Activated CD8-positive, alpha-beta T cell treated with anti-CD3 and anti-CD28 coated beads for 36 hours (primary cell): Measurements from ENCODE around the gene OPCML. TPM values are rescaled to one million over a fixed set of nuclear protein-coding genes. Genes with fewer than 3 reads are reported as not detected.

ENCODE experiments used
- ATAC-seq: fragments of 200-7000 bp; cut with Tn5 transposase; one replicate; pipeline ENCODE4 v1.10.0; 2021; ENCODE audit warnings: mild to moderate bottlenecking, moderate library complexity
- CTCF ChIA-PET: fragments of 350-600 bp; sonication (Branson Sonifier 250); formaldehyde crosslinking; loops from one replicate; lab custom pipeline; 2021; ENCODE audit warnings: antibody characterized with exemption; lab: Charles Lee
- POLR2A ChIA-PET: fragments of 350-600 bp; sonication (Branson Sonifier 250); formaldehyde crosslinking; loops from one replicate; lab custom pipeline; 2021; ENCODE audit warnings: antibody characterized with exemption; lab: Charles Lee
- DNase-seq: peaks from one replicate; pipeline ENCODE4 v3.0.0-alpha.2; 2020
- H3K27ac Mint-ChIP-seq: one replicate; pipeline ENCODE4 v1.8.0; 2021; ENCODE audit warnings: mild to moderate bottlenecking, mixed read lengths
- H3K27me3 Mint-ChIP-seq: one replicate; pipeline ENCODE4 v1.8.0; 2021; ENCODE audit warnings: mixed read lengths
- H3K36me3 Mint-ChIP-seq: one replicate; pipeline ENCODE4 v1.8.0; 2021; ENCODE audit warnings: low read depth, mixed read lengths
- H3K4me1 Mint-ChIP-seq: one replicate; pipeline ENCODE4 v1.8.0; 2021; ENCODE audit warnings: low read depth, mixed read lengths
- H3K4me3 Mint-ChIP-seq: one replicate; pipeline ENCODE4 v1.8.0; 2021; ENCODE audit warnings: mild to moderate bottlenecking, moderate library complexity, mixed read lengths
- H3K9me3 Mint-ChIP-seq: one replicate; pipeline ENCODE4 v1.8.0; 2021; ENCODE audit warnings: mixed read lengths
- CTCF ChIP-seq: fragments of 200-600 bp; IDR thresholded peaks from one replicate; pipeline ENCODE4 v1.8.0; 2022; ENCODE audit warnings: antibody characterized with exemption, mild to moderate bottlenecking
- intact Hi-C: fragments of 100-400 bp; cut with micrococcal nuclease; formaldehyde crosslinking; loops from one replicate; pipeline ENCODE4 v1.10.0; 2022
- total RNA-seq, 2 experiments: library from RNA; stranded (reverse); gene quantifications; one replicate each; pipeline ENCODE4 v1.2.3, GENCODE V29; 2021

Gene OPCML
- total RNA-seq, 2 experiments from 2014 or later: not detected

GRCh38 chr11:132423266-132423665, 1109.0 kb downstream of the OPCML start:
- DNase-seq: no peak
- no peaks in the 10 kb centered on the region for H3K36me3 Mint-ChIP-seq
- no peak for TF ChIP-seq CTCF
- H3K27ac Mint-ChIP-seq: no peak overlapping the region
- H3K4me3 Mint-ChIP-seq: no peak overlapping the region
- no peak for ATAC-seq
- no peaks in the 10 kb centered on the region for H3K27me3 Mint-ChIP-seq
- ChIA-PET CTCF (no interaction called here), POLR2A (no interaction called here)
- H3K9me3 Mint-ChIP-seq: no peaks in the 10 kb centered on the region
- intact Hi-C loops: no loop called here
- H3K4me1 Mint-ChIP-seq: no peaks in the 10 kb centered on the region

- H3K36me3 Mint-ChIP-seq: no peaks in the 10 kb centered on the region
- H3K9me3 Mint-ChIP-seq: no peaks in the 10 kb centered on the region
- intact Hi-C loops: no loop called here
- no peaks in the 10 kb centered on the region for H3K4me1 Mint-ChIP-seq
- ChIA-PET POLR2A (no interaction called here), CTCF (no interaction called here)
- no peak for ATAC-seq
- no peak overlapping the region for H3K27ac Mint-ChIP-seq
- H3K4me3 Mint-ChIP-seq: no peak overlapping the region
- TF ChIP-seq CTCF: no peak
- no peaks in the 10 kb centered on the region for H3K27me3 Mint-ChIP-seq
- DNase-seq: no peak
These were observed 1109.6 kb downstream of the OPCML start for GRCh38 chr11:132422722-132423121.

GRCh38 chr11:132421555-132421954, 1110.7 kb downstream of the OPCML start:
- no peak for DNase-seq
- ChIA-PET POLR2A (no interaction called here), CTCF (no interaction called here)
- H3K4me1 Mint-ChIP-seq: no peaks in the 10 kb centered on the region
- H3K4me3 Mint-ChIP-seq: no peak overlapping the region
- no peaks in the 10 kb centered on the region for H3K36me3 Mint-ChIP-seq
- no peak for TF ChIP-seq CTCF
- ATAC-seq: no peak
- no peak overlapping the region for H3K27ac Mint-ChIP-seq
- no peaks in the 10 kb centered on the region for H3K27me3 Mint-ChIP-seq
- H3K9me3 Mint-ChIP-seq: no peaks in the 10 kb centered on the region
- intact Hi-C loops: no loop called here

GRCh38 chr11:132414451-132414850, 1117.8 kb downstream of the OPCML start:
- H3K4me1 Mint-ChIP-seq: no peaks in the 10 kb centered on the region
- DNase-seq (no peak), ATAC-seq (no peak)
- POLR2A ChIA-PET: no interaction called here
- TF ChIP-seq CTCF: no peak
- H3K27me3 Mint-ChIP-seq: peaks cover 3% of the 10 kb centered on the region
- CTCF ChIA-PET: interaction anchor here (1.0 kb wide), 1 partner anchor 24 kb away, joined by 3 read pairs; no protein-coding TSS in a partner anchor
- intact Hi-C loops: no loop called here
- no peak overlapping the region for H3K27ac Mint-ChIP-seq
- H3K9me3 Mint-ChIP-seq: no peaks in the 10 kb centered on the region
- H3K4me3 Mint-ChIP-seq: no peak overlapping the region
- H3K36me3 Mint-ChIP-seq: no peaks in the 10 kb centered on the region

GRCh38 chr11:132410383-132410782, 1121.9 kb downstream of the OPCML start:
- H3K9me3 Mint-ChIP-seq: no peaks in the 10 kb centered on the region
- POLR2A ChIA-PET: no interaction called here
- H3K4me3 Mint-ChIP-seq: no peak overlapping the region
- H3K36me3 Mint-ChIP-seq: no peaks in the 10 kb centered on the region
- peaks cover 3% of the 10 kb centered on the region for H3K27me3 Mint-ChIP-seq
- no peak for DNase-seq
- H3K4me1 Mint-ChIP-seq: no peaks in the 10 kb centered on the region
- no peak for TF ChIP-seq CTCF
- intact Hi-C loops: no loop called here
- no peak overlapping the region for H3K27ac Mint-ChIP-seq
- no peak for ATAC-seq
- CTCF ChIA-PET: no interaction called here
